Measurements from ENCODE around the gene EIF4B. TPM values are rescaled to one million over a fixed set of nuclear protein-coding genes. Genes with fewer than 3 reads are reported as not detected.
"Not testable (repeated sequence)": the region's sequence is repeated elsewhere in the genome, so short reads cannot be mapped to it uniquely, and the experiment has no call there.

EIF4B gene
- total RNA-seq, 2 experiments from 2014 or later = 813 to 821 TPM

DNA sequence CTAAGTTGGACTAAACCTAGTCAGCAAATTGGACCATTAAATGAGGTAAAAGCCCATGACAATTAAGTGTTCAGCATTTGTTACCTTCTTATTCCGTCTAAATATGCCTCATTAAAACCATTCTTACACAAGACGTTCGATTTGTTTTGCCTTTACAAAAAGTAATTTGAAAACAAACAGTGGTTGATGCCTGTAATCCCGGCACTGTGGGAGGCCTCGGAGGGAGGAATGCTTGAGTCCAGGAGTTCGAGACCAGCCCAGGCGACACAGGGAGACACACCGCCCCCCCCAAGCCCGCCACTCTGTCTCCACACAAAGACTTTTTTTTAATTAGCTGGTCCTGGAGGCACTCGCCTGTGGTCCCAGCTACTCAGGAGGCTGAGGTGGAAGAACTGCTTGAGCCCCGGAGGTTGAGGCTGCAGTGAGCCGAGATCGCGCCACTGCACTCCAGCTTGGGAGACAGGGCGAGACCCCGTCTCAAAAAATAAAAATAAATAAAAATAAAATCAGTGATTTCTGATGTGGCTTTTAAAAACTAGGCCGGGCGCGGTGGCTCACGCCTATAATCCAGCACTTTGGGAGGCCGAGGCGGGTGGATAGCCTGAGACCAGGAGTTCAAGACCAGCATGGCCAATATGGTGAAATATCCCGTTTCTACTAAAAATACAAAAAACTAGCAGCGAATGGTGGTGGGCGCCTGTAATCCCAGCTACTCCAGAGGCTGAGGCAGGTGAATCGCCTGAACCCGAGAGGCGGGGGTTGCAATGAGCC, 856 bp upstream of the EIF4B start:
- intact Hi-C loops (cut with micrococcal nuclease) = no loop called here
- Mint-ChIP-seq H3K4me3 (peak overlapping the region; percentile 92), H3K27ac (peak overlapping the region; percentile 93), H3K36me3 (ENCODE audit: low read depth) (peaks cover 24% of the 10 kb centered on the region), H3K4me1 (ENCODE audit: low read depth) (peaks cover 42% of the 10 kb centered on the region), H3K27me3 (ENCODE audit: low read depth) (no peaks in the 10 kb centered on the region), H3K9me3 (no peaks in the 10 kb centered on the region)
- CTCF ChIA-PET = interaction anchor here (0.6 to 1.8 kb wide), 4 partner anchors 9 to 1282 kb away, joined by 3 to 10 read pairs (median 3); no protein-coding TSS in a partner anchor
- DNase-seq = no peak

DNA sequence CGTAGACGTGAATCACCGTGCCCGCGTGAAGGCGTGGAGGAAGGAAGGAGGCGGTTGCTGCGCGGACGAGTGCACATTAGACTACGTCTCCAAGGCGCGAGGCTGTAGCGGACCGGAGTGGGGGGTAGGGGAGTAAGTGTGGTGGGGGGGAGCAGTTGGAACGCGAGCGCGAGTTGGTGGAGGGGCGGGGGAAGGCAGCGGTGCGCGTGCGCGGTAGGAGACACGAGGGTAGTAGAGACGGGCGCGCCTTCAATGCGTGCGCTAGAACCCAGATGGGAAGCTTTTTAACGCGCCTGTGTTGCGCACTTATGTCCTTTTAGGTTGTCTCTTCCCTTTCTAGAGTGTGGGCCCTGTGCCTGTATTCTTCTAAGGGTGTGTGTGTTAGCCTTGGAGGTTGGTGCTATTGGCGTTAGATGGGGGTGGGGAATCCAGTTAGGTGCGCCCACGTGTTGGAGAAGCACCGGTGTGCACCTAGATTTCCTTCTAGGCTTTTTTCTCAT, 604 bp downstream of the EIF4B start:
- Mint-ChIP-seq H3K27me3 (ENCODE audit: low read depth) (no peaks in the 10 kb centered on the region), H3K4me3 (peak overlapping the region; percentile 92), H3K9me3 (no peaks in the 10 kb centered on the region), H3K4me1 (ENCODE audit: low read depth) (peaks cover 53% of the 10 kb centered on the region), H3K27ac (peak overlapping the region; percentile 93), H3K36me3 (ENCODE audit: low read depth) (peaks cover 36% of the 10 kb centered on the region)
- CTCF ChIA-PET = interaction anchor here (0.6 to 1.8 kb wide), 6 partner anchors 8 to 128 kb away, joined by 3 to 10 read pairs (median 3); no protein-coding TSS in a partner anchor
- intact Hi-C loops (cut with micrococcal nuclease) = loop anchor here (1.0 to 2.0 kb wide), 11 partner anchors 39 to 982 kb away; partner anchors contain the start of genes ATF7, CALCOCO1, CSAD and PFDN5
- DNase-seq = peak; percentile 82

DNA sequence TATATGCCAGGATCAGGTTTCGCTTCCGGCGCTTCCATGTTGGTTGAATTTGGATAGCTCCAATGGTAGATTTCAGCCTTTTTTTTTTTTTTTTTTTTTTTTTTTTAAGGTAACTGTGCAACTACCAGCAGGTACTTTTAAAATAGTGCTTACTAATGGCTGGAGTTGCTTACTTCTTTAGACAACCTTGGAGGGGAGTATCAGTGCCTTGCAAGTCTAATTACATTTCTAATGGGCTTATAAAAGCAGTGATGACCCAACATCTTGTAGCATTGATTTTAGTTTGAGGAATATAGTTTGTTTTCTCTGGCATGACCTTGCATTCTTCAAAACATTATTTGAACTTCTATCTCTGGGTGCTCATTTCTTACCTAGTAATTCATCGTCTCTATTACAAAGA, 1.1 kb downstream of the EIF4B start:
- Mint-ChIP-seq H3K27me3 (ENCODE audit: low read depth) (no peaks in the 10 kb centered on the region), H3K4me1 (ENCODE audit: low read depth) (peaks cover 55% of the 10 kb centered on the region), H3K4me3 (peak overlapping the region; percentile 92), H3K36me3 (ENCODE audit: low read depth) (peaks cover 40% of the 10 kb centered on the region), H3K27ac (peak overlapping the region; percentile 93), H3K9me3 (no peaks in the 10 kb centered on the region)
- intact Hi-C loops (cut with micrococcal nuclease) = loop anchor here (2.0 kb wide), 2 partner anchors 287 to 619 kb away; partner anchors contain the start of genes ATF7 and PFDN5
- DNase-seq = no peak
- CTCF ChIA-PET = interaction anchor here (0.6 to 1.4 kb wide), 4 partner anchors 28 to 128 kb away, joined by 3 to 4 read pairs (median 3); no protein-coding TSS in a partner anchor

DNA sequence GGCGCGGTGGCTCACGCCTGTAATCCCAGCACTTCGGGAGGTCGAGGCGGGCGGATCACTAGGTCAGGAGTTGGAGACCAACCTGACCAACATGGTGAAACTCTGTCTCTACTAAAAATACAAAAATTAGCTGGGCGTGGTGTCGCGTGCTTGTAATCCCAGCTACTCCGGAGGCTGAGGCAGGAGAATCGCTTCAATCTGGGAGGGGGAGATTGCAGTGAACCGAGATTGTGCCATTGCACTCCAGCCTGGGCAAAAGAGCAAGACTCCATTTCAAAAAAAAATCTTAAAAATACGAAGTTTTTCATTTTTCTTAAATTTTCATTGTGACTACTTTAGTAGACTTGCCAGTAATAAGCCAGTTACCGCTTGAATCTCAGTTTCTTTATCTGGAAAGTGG, 2.5 kb downstream of the EIF4B start:
- H3K27ac Mint-ChIP-seq; DNase-seq; intact Hi-C loops (cut with micrococcal nuclease); H3K9me3 Mint-ChIP-seq; H3K27me3 Mint-ChIP-seq (ENCODE audit: low read depth): not testable (repeated sequence)
- H3K4me1 Mint-ChIP-seq (ENCODE audit: low read depth) = peaks cover 65% of the 10 kb centered on the region
- CTCF ChIA-PET = interaction anchor here (0.6 to 0.7 kb wide), 2 partner anchors 17 to 25 kb away, joined by 3 to 4 read pairs; no protein-coding TSS in a partner anchor
- peak overlapping the region; percentile 92 for H3K4me3 Mint-ChIP-seq
- peaks cover 44% of the 10 kb centered on the region for H3K36me3 Mint-ChIP-seq (ENCODE audit: low read depth)

DNA sequence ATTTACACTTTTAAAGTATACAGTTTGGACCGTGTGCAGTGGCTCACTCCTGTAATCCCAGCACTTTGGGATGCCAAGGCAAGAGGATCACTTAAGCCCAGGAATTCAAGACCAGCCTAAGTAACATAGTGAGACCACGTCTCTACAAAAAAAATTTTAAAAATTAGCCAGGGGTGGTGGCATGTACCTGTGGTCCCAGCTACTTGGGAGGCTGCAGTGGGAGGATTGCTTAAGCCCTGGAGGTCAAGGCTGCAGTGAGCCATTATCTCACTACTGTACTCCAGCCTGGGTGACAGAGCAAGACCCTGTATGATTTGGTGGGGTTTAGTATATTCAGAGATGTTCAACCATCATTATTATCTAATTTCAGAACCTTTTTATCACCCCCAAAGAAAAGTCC, 4.7 kb downstream of the EIF4B start:
- Mint-ChIP-seq H3K4me3 (no peak overlapping the region), H3K4me1 (ENCODE audit: low read depth) (peaks cover 66% of the 10 kb centered on the region), H3K27me3 (ENCODE audit: low read depth) (no peaks in the 10 kb centered on the region), H3K27ac (no peak overlapping the region), H3K36me3 (ENCODE audit: low read depth) (peaks cover 46% of the 10 kb centered on the region), H3K9me3 (no peaks in the 10 kb centered on the region)
- CTCF ChIA-PET = interaction anchor here (0.6 to 1.6 kb wide), 6 partner anchors 12 to 439 kb away, joined by 3 to 6 read pairs (median 3); no protein-coding TSS in a partner anchor
- DNase-seq = no peak
- intact Hi-C loops (cut with micrococcal nuclease) = no loop called here

GRCh38 chr12:53011889-53012288, 5.6 kb downstream of the EIF4B start:
- no peak overlapping the region for H3K4me3 Mint-ChIP-seq

DNA sequence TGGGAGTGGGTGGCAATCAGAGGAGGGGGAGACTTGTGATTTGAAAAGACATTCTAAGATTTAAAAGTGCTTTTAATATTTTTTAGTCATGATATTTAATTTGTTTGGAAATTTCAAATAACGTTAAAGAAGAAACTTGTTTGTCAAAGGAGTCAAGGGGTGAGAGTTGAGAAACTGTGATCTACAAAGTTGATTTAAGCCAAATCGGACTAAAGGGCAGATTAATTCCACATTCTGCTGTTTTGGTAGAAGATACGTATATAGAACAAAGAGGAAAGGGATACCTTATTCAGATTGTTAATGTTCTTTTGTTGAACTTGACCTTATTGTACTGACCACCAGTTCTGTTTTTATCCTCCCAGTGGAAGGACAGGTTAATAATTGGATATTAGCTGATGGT, 6.7 kb downstream of the EIF4B start:
- Mint-ChIP-seq H3K36me3 (ENCODE audit: low read depth) (peaks cover 49% of the 10 kb centered on the region), H3K27ac (no peak overlapping the region), H3K4me1 (ENCODE audit: low read depth) (peaks cover 59% of the 10 kb centered on the region), H3K9me3 (no peaks in the 10 kb centered on the region), H3K27me3 (ENCODE audit: low read depth) (no peaks in the 10 kb centered on the region), H3K4me3 (no peak overlapping the region)
- intact Hi-C loops (cut with micrococcal nuclease) = no loop called here
- no peak for DNase-seq
- CTCF ChIA-PET = no interaction called here

More at GRCh38 chr12:53011889-53012288, 5.6 kb downstream of the EIF4B start:
- Mint-ChIP-seq H3K4me1 (ENCODE audit: low read depth) (peaks cover 67% of the 10 kb centered on the region), H3K9me3 (no peaks in the 10 kb centered on the region), H3K36me3 (ENCODE audit: low read depth) (peaks cover 49% of the 10 kb centered on the region), H3K27ac (peak overlapping the region; percentile 51), H3K27me3 (ENCODE audit: low read depth) (no peaks in the 10 kb centered on the region)
- intact Hi-C loops (cut with micrococcal nuclease) = no loop called here
- CTCF ChIA-PET = interaction anchor here (1.6 kb wide), 1 partner anchor 36 kb away, joined by 3 read pairs; no protein-coding TSS in a partner anchor
- DNase-seq = no peak

DNA sequence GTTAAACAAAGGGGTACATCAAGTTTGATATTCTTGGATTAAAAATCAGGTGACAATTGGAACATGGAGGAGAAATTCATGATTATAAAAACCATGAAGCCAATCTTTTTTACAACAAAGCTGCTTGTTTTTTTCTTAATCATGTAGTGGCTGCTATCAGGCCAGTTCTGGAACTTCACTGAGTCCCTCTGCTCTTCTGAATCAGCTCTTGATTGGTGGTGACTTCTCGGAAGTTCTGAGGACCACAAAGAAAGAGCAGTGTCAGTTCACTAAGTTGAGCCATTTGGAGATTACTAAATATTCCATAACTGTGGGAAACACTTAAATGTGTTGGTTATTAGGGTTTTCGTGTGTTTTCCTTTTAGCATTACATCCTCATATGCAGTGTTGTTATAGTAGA, 8.5 kb downstream of the EIF4B start:
- H3K36me3 Mint-ChIP-seq (ENCODE audit: low read depth) = peaks cover 53% of the 10 kb centered on the region
- intact Hi-C loops (cut with micrococcal nuclease) = no loop called here
- no peaks in the 10 kb centered on the region for H3K9me3 Mint-ChIP-seq
- H3K27ac Mint-ChIP-seq = peak overlapping the region; percentile 73
- H3K4me3 Mint-ChIP-seq = no peak overlapping the region
- H3K4me1 Mint-ChIP-seq (ENCODE audit: low read depth) = peaks cover 45% of the 10 kb centered on the region
- no peaks in the 10 kb centered on the region for H3K27me3 Mint-ChIP-seq (ENCODE audit: low read depth)
- CTCF ChIA-PET = interaction anchor here (1.0 kb wide), 1 partner anchor 9 kb away, joined by 3 read pairs; the partner anchor contains the start of gene EIF4B
- DNase-seq = no peak

DNA sequence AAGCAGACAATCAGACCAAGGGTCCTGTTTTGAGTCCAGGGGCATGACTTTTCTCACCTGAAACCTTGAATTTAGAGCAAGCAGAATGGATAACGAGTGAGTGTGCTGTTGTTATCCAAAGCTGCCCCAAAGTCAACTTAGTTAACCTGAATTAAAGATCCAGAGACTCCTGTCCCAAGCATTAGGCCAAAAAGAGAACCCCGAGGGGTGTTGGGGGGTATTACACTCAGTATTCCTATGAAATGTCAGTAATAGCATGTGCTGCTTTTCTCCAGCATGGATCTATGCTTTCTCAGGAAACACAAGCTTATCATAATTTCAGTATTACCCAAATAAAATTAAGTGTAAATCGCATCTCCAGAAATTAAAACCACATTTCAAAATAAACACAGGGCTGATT, 19.0 kb downstream of the EIF4B start:
- CTCF ChIA-PET = interaction anchor here (1.1 kb wide), 1 partner anchor 17 kb away, joined by 4 read pairs; no protein-coding TSS in a partner anchor
- Mint-ChIP-seq H3K9me3 (no peaks in the 10 kb centered on the region), H3K4me1 (ENCODE audit: low read depth) (no peaks in the 10 kb centered on the region), H3K27me3 (ENCODE audit: low read depth) (no peaks in the 10 kb centered on the region), H3K4me3 (no peak overlapping the region), H3K27ac (no peak overlapping the region), H3K36me3 (ENCODE audit: low read depth) (peaks cover 38% of the 10 kb centered on the region)
- intact Hi-C loops (cut with micrococcal nuclease) = no loop called here
- no peak for DNase-seq

GRCh38 chr12:53027014-53027413, 20.8 kb downstream of the EIF4B start:
- intact Hi-C loops (cut with micrococcal nuclease); H3K27me3 Mint-ChIP-seq (ENCODE audit: low read depth); H3K9me3 Mint-ChIP-seq; H3K27ac Mint-ChIP-seq; H3K4me1 Mint-ChIP-seq (ENCODE audit: low read depth); DNase-seq; H3K4me3 Mint-ChIP-seq: not testable (repeated sequence)
- peaks cover 46% of the 10 kb centered on the region for H3K36me3 Mint-ChIP-seq (ENCODE audit: low read depth)
- CTCF ChIA-PET = interaction anchor here (0.7 to 1.7 kb wide), 7 partner anchors 8 to 451 kb away, joined by 3 to 6 read pairs (median 3); no protein-coding TSS in a partner anchor

DNA sequence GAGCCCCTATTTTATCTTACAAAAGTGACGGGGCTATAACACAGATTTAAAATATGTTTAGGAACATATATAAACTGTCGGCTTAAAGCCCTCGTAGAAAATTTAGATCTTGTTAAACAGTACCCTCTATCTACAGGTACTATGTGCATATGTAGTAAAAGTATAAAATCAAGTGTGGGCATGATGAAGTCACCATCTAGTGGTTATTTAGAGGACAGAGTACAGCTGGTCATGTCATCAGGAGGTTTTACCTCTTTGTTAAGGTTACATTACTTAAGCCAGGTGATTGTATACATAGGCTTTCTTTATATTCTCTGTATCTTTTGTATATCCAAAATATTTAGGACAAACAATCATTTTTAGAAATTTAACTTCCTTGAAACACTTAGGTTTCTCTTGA, 25.4 kb downstream of the EIF4B start:
- Mint-ChIP-seq H3K9me3 (no peaks in the 10 kb centered on the region), H3K36me3 (ENCODE audit: low read depth) (peaks cover 53% of the 10 kb centered on the region), H3K27ac (no peak overlapping the region), H3K27me3 (ENCODE audit: low read depth) (no peaks in the 10 kb centered on the region), H3K4me3 (no peak overlapping the region), H3K4me1 (ENCODE audit: low read depth) (peaks cover 3% of the 10 kb centered on the region)
- intact Hi-C loops (cut with micrococcal nuclease) = loop anchor here (10.0 kb wide), 1 partner anchor 423 kb away; the partner anchor contains the start of gene PCBP2
- CTCF ChIA-PET = interaction anchor here (0.5 to 0.6 kb wide), 2 partner anchors 18 to 126 kb away, joined by 3 read pairs; no protein-coding TSS in a partner anchor
- no peak for DNase-seq

DNA sequence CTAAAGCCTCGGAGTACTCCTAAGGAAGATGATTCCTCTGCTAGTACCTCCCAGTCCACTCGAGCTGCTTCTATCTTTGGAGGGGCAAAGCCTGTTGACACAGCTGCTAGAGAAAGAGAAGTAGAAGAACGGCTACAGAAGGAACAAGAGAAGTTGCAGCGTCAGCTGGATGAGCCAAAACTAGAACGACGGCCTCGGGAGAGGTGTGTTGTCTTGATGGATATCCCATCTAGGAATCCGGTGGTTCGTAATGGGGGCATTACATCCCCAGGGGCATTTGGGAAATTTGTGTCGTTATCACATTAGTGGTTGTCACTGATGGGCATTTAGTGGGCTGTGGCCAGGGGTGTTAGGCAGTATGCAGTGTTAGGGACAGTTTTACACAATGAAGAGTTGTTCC, 27.6 kb downstream of the EIF4B start:
- CTCF ChIA-PET = interaction anchor here (0.7 to 1.2 kb wide), 2 partner anchors 17 to 25 kb away, joined by 3 to 4 read pairs; no protein-coding TSS in a partner anchor
- H3K4me3 Mint-ChIP-seq = not testable (repeated sequence)
- H3K36me3 Mint-ChIP-seq (ENCODE audit: low read depth) = peaks cover 54% of the 10 kb centered on the region

More for the DNA sequence above, 27.6 kb downstream of the EIF4B start:
- intact Hi-C loops (cut with micrococcal nuclease) = loop anchor here (10.0 kb wide), 1 partner anchor 421 kb away; the partner anchor contains the start of gene PCBP2
- H3K27me3 Mint-ChIP-seq (ENCODE audit: low read depth); H3K9me3 Mint-ChIP-seq; DNase-seq; H3K27ac Mint-ChIP-seq: not testable (repeated sequence)
- peaks cover 16% of the 10 kb centered on the region for H3K4me1 Mint-ChIP-seq (ENCODE audit: low read depth)

All from activated naive CD4-positive, alpha-beta T cell treated with anti-CD3 and anti-CD28 coated beads for 36 hours (primary cell).